ENCODE data around the gene VDR.
"Not testable (repeated sequence)": the region's sequence is repeated elsewhere in the genome, so short reads cannot be mapped to it uniquely, and the experiment has no call there.

The VDR gene

GRCh38 chr12:47823422-47824086 is 81.2 kb downstream of the VDR start:
- no peak for DNase-seq

DNA sequence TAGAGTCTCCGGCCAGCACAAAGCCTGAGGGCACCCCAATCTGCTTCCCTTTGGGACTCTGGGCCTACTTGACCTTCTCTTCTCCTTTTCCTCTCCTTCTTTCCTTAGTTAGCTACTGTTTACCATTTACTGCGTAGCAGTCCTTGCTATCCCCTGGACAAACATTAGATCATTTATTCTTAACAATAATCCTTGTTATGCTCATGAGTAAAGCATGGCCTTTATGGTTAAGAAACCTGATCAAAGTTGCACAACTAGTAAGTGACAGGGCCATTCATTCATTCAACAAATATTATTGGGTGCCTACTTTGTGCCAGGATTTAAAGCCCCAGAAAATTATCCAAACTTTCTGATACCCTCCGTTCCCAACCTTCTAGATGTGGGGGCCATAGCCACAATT is 81.9 kb downstream of the VDR start:
- DNase-seq = no peak

GRCh38 chr12:47822401-47822800 is 82.4 kb downstream of the VDR start:
- no peak for DNase-seq

GRCh38 chr12:47821346-47821706 is 83.5 kb downstream of the VDR start:
- no peak for DNase-seq

DNA sequence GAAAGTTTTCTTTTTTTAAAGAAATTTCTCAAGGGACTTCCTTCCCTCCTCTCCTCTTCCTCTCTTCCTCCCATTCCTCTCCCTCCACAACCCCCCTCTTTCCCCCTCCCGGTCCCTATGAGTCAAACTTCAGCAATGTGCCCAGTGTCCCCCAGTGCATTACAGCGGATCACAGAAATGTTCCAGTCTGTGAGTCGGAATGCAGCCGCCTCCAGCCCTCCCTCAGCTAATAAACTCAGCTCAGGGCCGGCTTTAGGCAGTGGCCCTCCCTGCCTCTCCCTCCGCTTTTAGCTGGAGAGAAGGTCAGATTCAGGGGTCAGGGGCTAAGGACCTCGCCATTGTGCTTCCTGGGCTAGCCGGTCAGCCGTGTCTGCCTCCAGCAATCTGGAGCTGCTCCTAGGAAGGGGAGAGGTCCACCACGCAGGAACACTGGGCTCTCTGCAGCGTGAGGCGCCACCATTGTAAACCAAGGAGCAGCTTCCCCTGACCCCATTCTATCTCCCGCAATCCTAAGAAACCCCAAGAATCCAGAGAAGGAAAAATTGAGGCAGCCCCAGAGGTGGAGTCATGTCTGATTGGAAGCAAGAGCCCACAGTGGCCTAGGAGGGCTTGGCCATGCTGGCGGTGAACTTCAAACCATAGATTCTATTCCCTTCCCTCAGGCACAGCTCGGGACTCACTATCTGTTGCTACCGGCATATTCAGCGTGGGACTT is 84.0 kb downstream of the VDR start:
- no peak for DNase-seq

GRCh38 chr12:47819896-47820630 is 84.7 kb downstream of the VDR start, which contains the start of gene HDAC7:
Gene HDAC7, minus strand, starts transcription at chr12:47819903. Its CDS starts 118 bp downstream, at chr12:47819785.
- DNase-seq = peak; percentile 89

DNA sequence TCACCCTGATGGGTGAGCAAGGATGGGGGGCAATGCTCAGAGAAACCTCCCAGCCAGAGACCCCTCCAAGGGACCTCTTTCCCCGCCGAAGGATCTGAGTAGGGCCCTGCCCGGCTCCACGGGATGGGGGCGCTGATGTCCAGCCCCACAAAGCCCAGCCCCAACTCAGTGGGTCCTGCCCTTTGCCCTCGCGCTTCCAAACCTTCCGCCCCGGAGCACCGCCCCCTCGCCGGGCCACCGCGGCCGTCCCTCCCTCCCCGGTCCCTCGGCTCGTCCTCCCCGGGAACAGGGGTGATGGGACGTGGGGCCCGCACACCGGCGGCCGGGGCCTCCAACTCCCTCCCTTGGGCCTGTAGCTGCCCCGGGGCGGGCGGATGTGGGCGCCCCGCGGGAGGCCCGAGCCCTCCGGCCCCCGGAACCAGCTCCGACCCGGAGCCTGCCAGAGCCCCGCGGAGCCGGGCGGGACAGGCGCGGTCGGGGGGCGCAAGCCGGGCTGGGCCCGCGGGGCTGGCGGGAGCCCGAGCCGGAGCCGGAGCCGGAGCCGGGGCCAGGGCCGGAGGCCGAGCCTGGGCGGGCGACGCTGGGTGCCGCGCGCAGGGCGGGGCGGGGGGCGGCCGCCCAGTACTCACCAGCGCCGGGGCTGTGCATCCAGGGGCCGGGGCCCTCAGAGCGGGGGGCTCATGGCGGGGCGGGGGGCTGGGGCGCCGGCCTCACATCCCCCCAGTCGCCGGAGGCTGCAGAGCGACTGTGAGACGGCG is 85.5 kb downstream of the VDR start:
- DNase-seq = peak; percentile 85

DNA sequence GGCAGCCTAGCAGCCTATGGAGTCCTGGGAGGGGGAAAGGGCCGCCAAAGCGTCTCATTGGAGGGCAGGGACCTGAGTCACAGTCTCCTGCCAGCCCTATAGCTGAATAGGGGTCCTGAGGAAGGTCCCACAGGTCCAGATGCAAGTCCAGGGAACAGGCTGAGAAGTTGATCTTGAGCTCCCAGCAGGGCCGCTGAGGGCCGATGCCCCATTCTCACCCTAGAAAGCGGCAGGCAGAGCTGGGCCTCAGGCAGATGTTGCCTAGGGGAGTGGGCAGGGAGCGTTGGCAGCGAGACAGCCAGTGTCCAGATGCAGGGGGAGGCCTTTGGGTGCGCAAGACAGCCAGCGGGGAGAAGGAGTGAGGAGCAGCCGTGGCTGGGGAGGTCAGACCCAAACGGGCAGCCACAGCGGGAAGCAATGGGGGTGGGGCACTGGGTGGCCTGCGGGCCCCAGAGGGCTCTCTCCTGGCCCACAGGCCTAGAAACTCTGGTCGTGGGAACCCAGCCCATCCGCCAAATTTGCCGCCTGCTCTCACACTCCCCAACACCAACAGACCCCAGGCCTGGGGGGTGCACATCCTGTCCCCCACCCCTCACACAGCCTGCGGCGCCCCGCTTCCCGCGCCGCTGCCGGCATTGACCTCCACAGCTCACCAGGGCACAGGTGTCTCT is 86.2 kb downstream of the VDR start:
- peak; percentile 74 for DNase-seq

GRCh38 chr12:47818007-47818376 is 86.8 kb downstream of the VDR start:
- no peak for DNase-seq

DNA sequence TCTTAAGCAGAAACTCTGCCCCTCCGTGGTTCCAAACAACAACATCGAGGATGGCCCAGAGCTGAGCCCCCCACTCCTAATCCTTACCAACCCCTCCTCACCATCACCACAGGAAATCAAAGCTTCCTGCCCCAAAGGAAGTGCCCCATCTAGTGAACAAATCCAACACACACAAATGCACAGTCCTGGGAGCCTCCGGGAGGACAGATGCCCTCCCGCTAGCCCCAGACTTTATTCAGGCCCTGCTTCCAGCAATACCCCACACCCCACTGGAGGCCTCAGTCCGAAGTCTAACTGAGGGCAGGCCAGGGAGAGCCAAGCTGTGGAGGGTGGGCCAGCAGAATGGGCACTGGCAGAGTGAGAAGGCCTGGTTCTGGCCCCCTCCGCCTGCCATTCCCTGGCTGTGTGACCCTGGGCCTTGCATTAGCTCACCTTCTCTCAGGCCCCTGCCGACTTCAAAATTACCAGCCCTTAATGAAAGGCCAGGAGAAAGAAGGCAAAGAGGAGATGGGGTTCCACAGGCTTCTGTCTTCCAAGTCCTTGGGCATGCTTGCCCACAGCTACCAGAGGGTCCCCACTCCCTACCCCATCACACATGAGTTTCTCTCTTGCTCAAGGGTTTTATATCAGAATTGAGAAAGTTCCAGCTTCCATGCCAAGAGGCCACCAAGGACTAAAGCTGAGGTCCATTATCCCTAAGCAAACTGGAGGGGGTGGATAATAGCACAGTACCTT is 87.4 kb downstream of the VDR start:
- DNase-seq = no peak

- no peak for DNase-seq
Observed at GRCh38 chr12:47816403-47817271, 88.2 kb downstream of the VDR start.

- not testable (repeated sequence) for DNase-seq
Observed at GRCh38 chr12:47815447-47815846, 89.3 kb downstream of the VDR start.

GRCh38 chr12:47814539-47815170 is 90.1 kb downstream of the VDR start:
- no peak for DNase-seq

- peak; percentile 71 for DNase-seq
Observed at GRCh38 chr12:47813511-47814196, 91.1 kb downstream of the VDR start.

GRCh38 chr12:47812797-47813510 is 91.8 kb downstream of the VDR start:
- peak; percentile 97 for DNase-seq

GRCh38 chr12:47811581-47812484 is 93.0 kb downstream of the VDR start:
- no peak for DNase-seq

GRCh38 chr12:47811072-47811396 is 93.8 kb downstream of the VDR start:
- DNase-seq = no peak

DNA sequence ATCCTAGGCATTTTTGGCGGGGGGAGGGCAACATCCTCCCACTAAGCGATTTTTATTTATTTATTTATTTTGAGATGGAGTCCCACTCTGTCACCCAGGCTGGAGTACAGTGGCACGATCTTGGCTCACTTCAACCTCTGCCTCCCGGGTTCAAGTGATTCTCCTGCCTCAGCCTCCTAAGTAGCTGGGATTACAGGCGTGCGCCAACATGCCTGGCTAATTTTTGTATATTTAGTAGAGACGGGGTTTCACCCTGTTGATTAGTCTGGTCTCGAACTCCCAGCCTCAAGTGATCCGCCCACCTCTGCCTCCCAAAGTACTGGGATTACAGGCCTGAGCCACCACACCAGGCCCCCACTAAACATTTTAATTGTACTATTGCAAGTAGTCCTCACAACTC is 95.3 kb downstream of the VDR start:
- not testable (repeated sequence) for DNase-seq
